HEK293 (cell line): Measurements from ENCODE around the gene LARP6.
"Not testable (repeated sequence)": the region's sequence is repeated elsewhere in the genome, so short reads cannot be mapped to it uniquely, and the experiment has no call there.

Experiments
- CTCF ChIA-PET: fragments of 350-600 bp; formaldehyde crosslinking; extraction: SDS; loops from one replicate; lab custom pipeline; 2021; ENCODE audit warnings: antibody characterized with exemption; lab: Yijun Ruan, JAX
- POLR2A ChIA-PET: fragments of 300-600 bp; formaldehyde crosslinking; extraction: SDS; loops from one replicate; lab custom pipeline; 2020; ENCODE audit warnings: antibody characterized with exemption, inconsistent platforms; lab: Yijun Ruan, JAX
- H3K27ac ChIP-seq: fragments of 200-500 bp; sonication (Bioruptor generic); 2 replicates; pipeline ENCODE4 v1.5.1; 2014; ENCODE audit warnings: low read depth, low read length, control low read depth, inconsistent platforms; ENCODE audit errors: extremely low read depth
- H3K36me3 ChIP-seq, 2 experiments: fragments of 200-500 bp in 1 of 2; sonication (Bioruptor generic) in 1 of 2; 1 replicate in 1 of 2; 2 replicates in 1 of 2; pipeline ENCODE4 v1.5.1; 2014 to 2017; ENCODE audit warnings: inconsistent platforms in 2 of 2, low read length in 2 of 2; ENCODE audit not compliant: control insufficient read depth in 2 of 2, insufficient read depth in 1 of 2
- H3K4me1 ChIP-seq: fragments of 200-500 bp; sonication (Bioruptor generic); 2 replicates; pipeline ENCODE4 v1.5.1; 2014; ENCODE audit warnings: mild to moderate bottlenecking, low read length, inconsistent platforms; ENCODE audit not compliant: control insufficient read depth, insufficient read depth
- H3K4me3 ChIP-seq: 2 replicates; pipeline ENCODE4 v1.5.1; 2011; ENCODE audit warnings: low read depth, mild to moderate bottlenecking, control low read depth, low read length, moderate library complexity
- H3K9me3 ChIP-seq: fragments of 200-500 bp; sonication (Bioruptor generic); 2 replicates; pipeline ENCODE4 v1.5.1; 2014; ENCODE audit warnings: low read depth, low read length, inconsistent platforms; ENCODE audit not compliant: control insufficient read depth, insufficient read depth
- EGR2 ChIP-seq: fragments of 450-650 bp; formaldehyde crosslinking; IDR thresholded peaks from 2 replicates; pipeline ENCODE4 v1.5.1; 2016; ENCODE audit warnings: low read depth, missing biosample characterization, missing genetic modification characterization
- SCRT1 ChIP-seq: fragments of 450-650 bp; formaldehyde crosslinking; IDR thresholded peaks from 2 replicates; pipeline ENCODE4 v1.5.1; 2016; ENCODE audit warnings: missing biosample characterization, missing genetic modification characterization, borderline replicate concordance
- WT1 ChIP-seq: fragments of 450-650 bp; formaldehyde crosslinking; IDR thresholded peaks from 2 replicates; pipeline ENCODE4 v1.5.1; 2016; ENCODE audit warnings: missing biosample characterization, missing genetic modification characterization
- ZBTB20 ChIP-seq: fragments of 450-650 bp; formaldehyde crosslinking; IDR thresholded peaks from 2 replicates; pipeline ENCODE4 v1.5.1; 2016; ENCODE audit warnings: missing biosample characterization, missing genetic modification characterization
- ZBTB8A ChIP-seq: fragments of 450-650 bp; formaldehyde crosslinking; IDR thresholded peaks from 2 replicates; pipeline ENCODE4 v1.5.1; 2016; ENCODE audit warnings: missing biosample characterization, missing genetic modification characterization
- ZNF174 ChIP-seq: fragments of 450-650 bp; formaldehyde crosslinking; IDR thresholded peaks from 2 replicates; pipeline ENCODE4 v1.5.0; 2017; ENCODE audit warnings: missing biosample characterization, mild to moderate bottlenecking, missing genetic modification characterization
- ZNF239 ChIP-seq: fragments of 450-650 bp; formaldehyde crosslinking; IDR thresholded peaks from 2 replicates; pipeline ENCODE4 v1.5.1; 2016; ENCODE audit warnings: missing biosample characterization, missing genetic modification characterization
- ZNF274 ChIP-seq, 2 experiments: fragments of 200-500 bp in 1 of 2; fragments of 450-650 bp in 1 of 2; sonication (Bioruptor generic) in 1 of 2; formaldehyde crosslinking in 1 of 2; IDR thresholded peaks; 2 replicates each; pipeline versions ENCODE4 v1.5.1 to v1.6.1; 2014 to 2016; ENCODE audit warnings: borderline replicate concordance in 1 of 2, inconsistent platforms in 1 of 2, low read length in 1 of 2, missing biosample characterization in 1 of 2, missing genetic modification characterization in 1 of 2
- ZNF366 ChIP-seq: fragments of 450-650 bp; formaldehyde crosslinking; conservative IDR thresholded peaks from 2 replicates; pipeline ENCODE4 v1.5.1; 2016; ENCODE audit warnings: missing biosample characterization, missing genetic modification characterization
- ZNF426 ChIP-seq: fragments of 450-650 bp; formaldehyde crosslinking; IDR thresholded peaks from 2 replicates; pipeline ENCODE4 v1.5.1; 2017; ENCODE audit warnings: missing biosample characterization, missing genetic modification characterization, mild to moderate bottlenecking, inconsistent platforms, moderate library complexity
- ZNF433 ChIP-seq: fragments of 450-650 bp; formaldehyde crosslinking; IDR thresholded peaks from 2 replicates; pipeline ENCODE4 v1.5.1; 2016; ENCODE audit warnings: missing biosample characterization, missing genetic modification characterization, low read depth
- ZNF596 ChIP-seq: fragments of 450-650 bp; IDR thresholded peaks from 2 replicates; pipeline ENCODE4 v1.5.0; 2018; ENCODE audit warnings: missing biosample characterization, mild to moderate bottlenecking, missing genetic modification characterization, moderate library complexity
- ZNF610 ChIP-seq: fragments of 450-650 bp; formaldehyde crosslinking; IDR thresholded peaks from 2 replicates; pipeline ENCODE4 v1.5.1; 2016; ENCODE audit warnings: missing biosample characterization, missing genetic modification characterization, borderline replicate concordance
- TF ChIP-seq, protein P1 (sequence below): fragments of 450-650 bp; formaldehyde crosslinking; IDR thresholded peaks from 2 replicates; pipeline ENCODE4 v1.5.1; 2017; ENCODE audit warnings: missing biosample characterization, missing genetic modification characterization

Gene LARP6

DNA sequence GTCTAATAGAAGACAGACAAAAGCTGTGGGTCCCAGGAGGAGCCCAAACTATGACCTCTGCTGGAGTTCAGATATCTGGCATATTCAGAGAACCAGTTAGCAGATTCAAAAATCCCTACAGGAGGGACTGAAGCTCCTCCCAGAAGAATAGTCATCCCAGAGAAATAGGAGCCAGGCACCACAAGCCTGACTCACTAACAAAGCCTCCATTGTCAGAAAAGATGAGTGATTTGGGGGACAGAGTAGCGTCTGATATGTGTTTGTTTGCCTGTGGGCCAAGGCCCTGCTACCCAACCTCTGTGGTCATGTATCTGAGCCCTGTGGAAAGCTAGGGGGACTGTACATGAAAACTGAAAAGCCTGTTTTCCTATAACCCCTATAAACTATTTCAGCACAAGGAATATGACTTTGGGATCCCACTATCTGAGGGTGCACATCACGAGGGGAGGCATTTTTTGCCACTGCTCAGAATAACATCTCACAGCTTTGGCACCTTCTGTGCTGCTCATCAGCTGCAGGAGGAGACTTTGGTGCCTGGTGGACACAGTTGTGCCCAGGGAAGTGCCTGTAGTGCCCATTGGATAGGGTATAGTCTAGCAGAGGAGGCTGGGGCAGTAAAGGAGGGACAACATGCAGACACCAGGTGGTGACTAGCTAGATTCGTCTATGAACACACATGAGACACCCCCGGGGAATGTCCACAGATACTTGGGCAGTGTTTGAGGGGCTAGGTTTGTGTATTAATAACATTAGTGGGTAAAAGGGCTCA, 9.7 kb upstream of the LARP6 start (continued):
- TF ChIP-seq ZNF366 (no peak), ZNF596 (tag by site-specific recombination) (no peak), EGR2 (tag by site-specific recombination) (no peak), ZNF433 (tag by site-specific recombination) (no peak), ZNF610 (tag by site-specific recombination) (no peak), ZNF274 (IDR thresholded peaks at IDR 0.05; ENCODE audit: low read length) (no peak), ZNF274 (tag by site-specific recombination; IDR thresholded peaks at IDR 0.05; ENCODE audit: borderline replicate concordance) (no peak)

- Histone ChIP-seq H3K27ac (no peak overlapping the region), H3K36me3 (no peaks in the 10 kb centered on the region), H3K9me3 (no peaks in the 10 kb centered on the region), H3K4me1 (no peaks in the 10 kb centered on the region; the same call in 1 of the 2 replicates), H3K4me3 (no peak overlapping the region)
- TF ChIP-seq WT1 (tag by site-specific recombination), result no peak
- TF ChIP-seq, protein P1, sequence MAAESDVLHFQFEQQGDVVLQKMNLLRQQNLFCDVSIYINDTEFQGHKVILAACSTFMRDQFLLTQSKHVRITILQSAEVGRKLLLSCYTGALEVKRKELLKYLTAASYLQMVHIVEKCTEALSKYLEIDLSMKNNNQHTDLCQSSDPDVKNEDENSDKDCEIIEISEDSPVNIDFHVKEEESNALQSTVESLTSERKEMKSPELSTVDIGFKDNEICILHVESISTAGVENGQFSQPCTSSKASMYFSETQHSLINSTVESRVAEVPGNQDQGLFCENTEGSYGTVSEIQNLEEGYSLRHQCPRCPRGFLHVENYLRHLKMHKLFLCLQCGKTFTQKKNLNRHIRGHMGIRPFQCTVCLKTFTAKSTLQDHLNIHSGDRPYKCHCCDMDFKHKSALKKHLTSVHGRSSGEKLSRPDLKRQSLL (tag by site-specific recombination), result 0 out of 2 replicates have a peak, but pooled peaks have one; percentile 40
- ChIA-PET CTCF (interaction anchor here (0.6 to 2.0 kb wide), 4 partner anchors 10 to 92 kb away, joined by 3 to 11 read pairs (median 6); no protein-coding TSS in a partner anchor), POLR2A (no interaction called here)
Observed at GRCh38 chr15:70859998-70860397, 6.0 kb upstream of the LARP6 start.

DNA sequence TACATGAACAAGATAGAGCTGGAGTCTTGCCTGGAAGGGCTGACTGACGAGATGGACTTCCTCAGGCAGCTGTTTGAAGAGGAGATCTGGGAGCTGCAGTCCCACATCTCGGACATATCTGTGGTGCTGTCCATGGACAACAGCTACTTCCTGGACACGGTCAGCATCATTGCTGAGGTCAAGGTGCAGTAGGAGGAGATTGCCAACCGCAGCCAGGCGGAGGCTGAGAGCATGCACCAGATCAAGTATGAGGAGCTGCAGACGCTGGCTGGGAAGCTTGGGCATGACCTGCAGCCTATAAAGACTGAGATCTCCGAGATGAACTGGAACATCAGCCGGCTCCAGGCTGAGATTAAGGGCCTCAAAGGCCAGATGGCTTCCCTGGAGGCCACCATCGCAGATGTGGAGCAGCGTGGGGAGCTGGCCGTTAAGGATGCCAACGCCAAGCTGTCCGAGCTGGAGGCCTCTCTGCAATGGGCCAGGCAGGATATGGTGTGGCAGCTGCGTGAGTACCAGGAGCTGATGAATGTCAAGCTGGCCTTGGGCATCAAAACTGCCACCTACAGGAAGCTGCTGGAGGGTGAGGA, 5.5 kb upstream of the LARP6 start:
- TF ChIP-seq ZNF426 (tag by site-specific recombination) (no peak), ZBTB20 (tag by site-specific recombination) (no peak), SCRT1 (tag by site-specific recombination) (no peak), ZNF174 (tag by site-specific recombination) (no peak), ZNF239 (tag by site-specific recombination) (no peak), ZBTB8A (no peak)
- ChIA-PET POLR2A (no interaction called here), CTCF (interaction anchor here (0.6 to 2.0 kb wide), 5 partner anchors 9 to 91 kb away, joined by 3 to 11 read pairs (median 6); no protein-coding TSS in a partner anchor)
- Histone ChIP-seq H3K4me3 (no peak overlapping the region), H3K27ac (no peak overlapping the region), H3K4me1 (peaks cover 3% of the 10 kb centered on the region), H3K36me3 (no peaks in the 10 kb centered on the region), H3K9me3 (no peaks in the 10 kb centered on the region)

DNA sequence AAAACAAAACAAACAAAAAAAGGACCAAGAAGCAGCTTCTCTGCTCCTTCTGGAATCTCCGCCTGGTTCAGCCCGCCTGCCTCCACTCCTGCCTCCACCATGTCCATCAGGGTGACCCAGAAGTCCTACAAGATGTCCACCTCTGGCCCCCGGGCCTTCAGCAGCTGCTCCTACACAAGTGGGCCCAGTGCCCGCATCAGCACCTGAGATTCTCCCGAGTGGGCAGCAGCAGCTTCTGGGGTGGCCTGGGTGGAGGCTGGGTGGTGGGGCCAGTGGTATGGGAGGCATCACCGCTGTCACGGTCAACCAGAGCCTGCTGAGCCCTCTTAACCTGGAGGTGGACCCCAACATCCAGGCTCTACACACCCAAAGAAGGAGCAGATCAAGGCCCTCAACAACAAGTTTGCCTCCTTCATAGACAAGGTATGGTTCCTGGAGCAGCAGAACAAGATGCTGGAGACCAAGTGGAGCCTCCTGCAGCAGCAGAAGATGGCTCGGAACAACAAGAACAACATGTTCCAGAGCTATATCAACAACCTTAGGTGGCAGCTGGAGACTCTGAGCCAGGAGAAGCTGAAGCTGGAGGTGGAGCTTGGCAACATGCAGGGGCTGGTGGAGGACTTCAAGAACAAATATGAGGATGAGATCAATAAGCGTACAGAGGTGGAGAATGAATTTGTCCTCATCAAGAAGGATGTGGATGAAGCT, 4.8 kb upstream of the LARP6 start:
- H3K27ac ChIP-seq, H3K4me3 ChIP-seq, POLR2A ChIA-PET, H3K36me3 ChIP-seq, H3K4me1 ChIP-seq, H3K9me3 ChIP-seq: not testable (repeated sequence)
- CTCF ChIA-PET, result interaction anchor here (1.0 kb wide), 1 partner anchor 9 kb away, joined by 6 read pairs; no protein-coding TSS in a partner anchor
